H1 (cell line): Measurements from ENCODE around the gene ARF3. TPM values are rescaled to one million over a fixed set of nuclear protein-coding genes. Genes with fewer than 3 reads are reported as not detected.

ENCODE experiments used
- CTCF ChIA-PET: fragments of 300-600 bp; sonication (Branson Sonifier 250); formaldehyde crosslinking; loops from one replicate; lab custom pipeline; 2021; ENCODE audit not compliant: partially characterized antibody; lab: Charles Lee
- POLR2A ChIA-PET: fragments of 300-600 bp; sonication (Branson Sonifier 250); formaldehyde crosslinking; loops from one replicate; lab custom pipeline; 2021; ENCODE audit warnings: inconsistent platforms; ENCODE audit not compliant: partially characterized antibody; lab: Charles Lee
- DNase-seq, 2 experiments: peaks; one replicate each; pipeline versions ENCODE4 v3.0.0 to v3.0.0-alpha.2; 2010 to 2022; ENCODE audit warnings: low spot score in 2 of 2, low read depth in 1 of 2, mixed read lengths in 1 of 2
- FAIRE-seq: peaks from 2 replicates; lab custom pipeline; 2011; peaks lifted over from hg19 to GRCh38; lab: Jason Lieb, UNC
- H2AFZ ChIP-seq: 2 replicates; pipeline ENCODE4 v1.8.1; 2012; ENCODE audit warnings: low read length, inconsistent platforms
- H2AK5ac ChIP-seq: 2 replicates; pipeline ENCODE4 v1.6.1; 2013; ENCODE audit warnings: low read depth, low read length
- H2BK120ac ChIP-seq: replicated peaks from 2 replicates; pipeline ENCODE3; 2013; ENCODE audit warnings: low read depth, low read length, inconsistent platforms
- H2BK12ac ChIP-seq: 2 replicates; pipeline ENCODE4 v1.6.1; 2013; ENCODE audit warnings: low read depth, low read length
- H2BK15ac ChIP-seq: 2 replicates; pipeline ENCODE4 v1.6.1; 2013; ENCODE audit warnings: low read length
- H2BK20ac ChIP-seq: 2 replicates; pipeline ENCODE4 v1.6.1; 2013; ENCODE audit warnings: low read length
- H2BK5ac ChIP-seq: 2 replicates; pipeline ENCODE4 v1.6.1; 2013; ENCODE audit warnings: low read depth, low read length
- H3K14ac ChIP-seq: 2 replicates; pipeline ENCODE4 v1.6.1; 2013; ENCODE audit warnings: inconsistent platforms; ENCODE audit not compliant: insufficient read length
- H3K18ac ChIP-seq: 2 replicates; pipeline ENCODE4 v1.6.1; 2013; ENCODE audit warnings: low read length; ENCODE audit errors: extremely low read depth
- H3K23ac ChIP-seq: 2 replicates; pipeline ENCODE4 v1.6.1; 2013; ENCODE audit warnings: inconsistent platforms; ENCODE audit not compliant: insufficient read length
- H3K23me2 ChIP-seq: 2 replicates; pipeline ENCODE4 v1.6.1; 2013; ENCODE audit warnings: low read depth, low read length
- H3K27ac ChIP-seq: 2 replicates; pipeline ENCODE4 v1.6.1; 2011; ENCODE audit warnings: low read depth, low read length, inconsistent platforms
- H3K27me3 ChIP-seq, 4 experiments: replicated peaks in 1 of 4; 1 replicate in 1 of 4; 2 replicates in 3 of 4; pipeline versions ENCODE4 v1.6.1 to v1.8.1; 2011 to 2013; ENCODE audit warnings: low read length in 3 of 4, mild to moderate bottlenecking in 3 of 4, inconsistent platforms in 2 of 4, mixed read lengths in 2 of 4, moderate library complexity in 1 of 4; ENCODE audit not compliant: control insufficient read depth in 3 of 4, insufficient read depth in 3 of 4; ENCODE audit errors: extremely low read depth in 1 of 4
- H3K36me3 ChIP-seq, 4 experiments: 2 replicates each; pipeline versions ENCODE4 v1.6.1 to v1.8.1; 2011 to 2013; ENCODE audit warnings: mild to moderate bottlenecking in 4 of 4, low read length in 3 of 4, moderate library complexity in 2 of 4, control low read depth in 1 of 4, inconsistent platforms in 1 of 4; ENCODE audit not compliant: insufficient read depth in 4 of 4, control insufficient read depth in 2 of 4
- H3K4ac ChIP-seq: replicated peaks from 2 replicates; pipeline ENCODE3; 2013; ENCODE audit warnings: low read length, low read depth, mixed read lengths, inconsistent platforms; ENCODE audit not compliant: insufficient read length
- H3K4me1 ChIP-seq, 4 experiments: replicated peaks in 1 of 4; 1 replicate in 1 of 4; 2 replicates in 3 of 4; pipeline versions ENCODE4 v1.6.1 to v1.8.1; 2011 to 2013; ENCODE audit warnings: low read length in 3 of 4, inconsistent platforms in 2 of 4, mixed read lengths in 1 of 4; ENCODE audit not compliant: insufficient read depth in 4 of 4, control insufficient read depth in 3 of 4
- H3K4me2 ChIP-seq, 2 experiments: 2 replicates each; pipeline versions ENCODE4 v1.6.1 to v1.8.1; 2011 to 2013; ENCODE audit warnings: low read depth in 2 of 2, low read length in 2 of 2, control low read depth in 1 of 2, inconsistent platforms in 1 of 2, mild to moderate bottlenecking in 1 of 2; ENCODE audit not compliant: insufficient read depth in 1 of 2
- H3K4me3 ChIP-seq, 4 experiments: fragments of 200-600, 300-600 bp in 1 of 4; sonication (generic), shearing (Covaris generic), sonication (Bioruptor Twin) in 1 of 4; 2 replicates each; pipeline versions ENCODE4 v1.5.1 to v1.8.1; 2011 to 2016; ENCODE audit warnings: low read length in 4 of 4, low read depth in 3 of 4, control low read depth in 2 of 4, inconsistent platforms in 2 of 4, mild to moderate bottlenecking in 2 of 4, mixed read lengths in 1 of 4, moderate library complexity in 1 of 4; ENCODE audit not compliant: insufficient read depth in 2 of 4; ENCODE audit errors: extremely low read depth in 1 of 4
- H3K56ac ChIP-seq: replicated peaks from 2 replicates; pipeline ENCODE3; 2013; ENCODE audit warnings: low read depth, mild to moderate bottlenecking, mixed read lengths, low read length, inconsistent platforms; ENCODE audit not compliant: insufficient read length
- H3K79me1 ChIP-seq: 2 replicates; pipeline ENCODE4 v1.6.1; 2013; ENCODE audit warnings: low read depth, low read length, control low read depth
- H3K79me2 ChIP-seq, 2 experiments: 2 replicates each; pipeline versions ENCODE4 v1.6.1 to v1.8.1; 2012 to 2013; ENCODE audit warnings: low read length in 2 of 2, mild to moderate bottlenecking in 2 of 2, inconsistent platforms in 1 of 2; ENCODE audit not compliant: insufficient read depth in 2 of 2, control insufficient read depth in 1 of 2
- H3K9ac ChIP-seq, 4 experiments: replicated peaks in 1 of 4; 1 replicate in 1 of 4; 2 replicates in 3 of 4; pipeline versions ENCODE4 v1.6.1 to v1.8.1; 2011 to 2013; ENCODE audit warnings: low read depth in 3 of 4, low read length in 3 of 4, control low read depth in 2 of 4, mild to moderate bottlenecking in 2 of 4, moderate library complexity in 2 of 4, inconsistent platforms in 1 of 4; ENCODE audit errors: extremely low read depth in 1 of 4
- H3K9me3 ChIP-seq, 2 experiments: 2 replicates each; pipeline versions ENCODE4 v1.6.1 to v1.8.1; 2012 to 2013; ENCODE audit warnings: mild to moderate bottlenecking in 2 of 2, moderate library complexity in 2 of 2, control low read depth in 1 of 2, inconsistent platforms in 1 of 2, low read depth in 1 of 2, low read length in 1 of 2, mixed read lengths in 1 of 2; ENCODE audit not compliant: insufficient read depth in 2 of 2
- H4K20me1 ChIP-seq, 2 experiments: replicated peaks in 1 of 2; 2 replicates each; pipeline versions ENCODE3 to v1.8.1; 2011 to 2013; ENCODE audit warnings: inconsistent platforms in 2 of 2, low read length in 2 of 2, mild to moderate bottlenecking in 1 of 2; ENCODE audit not compliant: insufficient read depth in 2 of 2, control insufficient read depth in 1 of 2
- H4K5ac ChIP-seq: 2 replicates; pipeline ENCODE4 v1.6.1; 2013; ENCODE audit warnings: low read length, low read depth, mixed read lengths, inconsistent platforms; ENCODE audit not compliant: insufficient read length
- H4K8ac ChIP-seq: 2 replicates; pipeline ENCODE4 v1.8.0; 2013; ENCODE audit warnings: mild to moderate bottlenecking, moderate library complexity, low read length, inconsistent platforms; ENCODE audit not compliant: insufficient read depth; ENCODE audit errors: extremely low read depth
- H4K91ac ChIP-seq: replicated peaks from 2 replicates; pipeline ENCODE3; 2013; ENCODE audit warnings: low read length, mixed read lengths, inconsistent platforms; ENCODE audit not compliant: insufficient read length
- ASH2L ChIP-seq: fragments of 200-600, 300-600 bp; sonication (generic); IDR thresholded peaks from one replicate; pipeline ENCODE4 v1.7.1; 2017; ENCODE audit warnings: low read length
- BACH1 ChIP-seq: IDR thresholded peaks from 2 replicates; pipeline ENCODE4 v1.6.1; 2012; ENCODE audit warnings: low read length, improper control_type of control experiment
- EGR1 ChIP-seq: IDR thresholded peaks from 2 replicates; pipeline ENCODE4 v1.6.1; 2011; ENCODE audit warnings: low read depth, low read length, borderline replicate concordance
- EP300 ChIP-seq, 2 experiments: IDR thresholded peaks; 1 replicate in 1 of 2; 2 replicates in 1 of 2; pipeline ENCODE4 v1.6.1; 2011 to 2012; ENCODE audit warnings: low read depth in 2 of 2, low read length in 2 of 2, mild to moderate bottlenecking in 2 of 2, borderline replicate concordance in 1 of 2, inconsistent platforms in 1 of 2, moderate library complexity in 1 of 2
- EZH2 ChIP-seq: fragments of 200-600 bp; sonication (generic); IDR thresholded peaks from 2 replicates; pipeline ENCODE4 v1.7.1; 2012; ENCODE audit warnings: low read depth, mild to moderate bottlenecking, moderate library complexity, low read length, inconsistent platforms; ENCODE audit not compliant: severe bottlenecking
- MAX ChIP-seq: IDR thresholded peaks from 2 replicates; pipeline ENCODE4 v1.6.1; 2012; ENCODE audit warnings: inconsistent platforms
- RXRA ChIP-seq: IDR thresholded peaks from 2 replicates; pipeline ENCODE4 v1.6.1; 2011; ENCODE audit warnings: low read depth, mild to moderate bottlenecking, low read length, moderate library complexity; ENCODE audit not compliant: insufficient read depth
- SP1 ChIP-seq: IDR thresholded peaks from 2 replicates; pipeline ENCODE4 v1.6.1; 2011; ENCODE audit warnings: low read depth, low read length
- SUZ12 ChIP-seq: fragments of 200-600 bp; sonication (generic); IDR thresholded peaks from 2 replicates; pipeline ENCODE4 v1.6.1; 2012; ENCODE audit warnings: mild to moderate bottlenecking, inconsistent platforms, low read length, moderate library complexity, mixed read lengths
- polyA plus RNA-seq, 7 experiments: library from polyadenylated mRNA; depleted of rRNA in 3 of 7; stranded (reverse) in 5 of 7; unstranded in 2 of 7; fragments of >200 nt in 5 of 7; fragments of 200-250 nt in 2 of 7; gene quantifications; 1 replicate in 5 of 7; 2 replicates in 1 of 7; 4 replicates in 1 of 7; pipeline versions ENCODE4 v1.2.1 to v1.2.3, GENCODE V29; 2011 to 2013; ENCODE audit warnings: missing spikeins in 2 of 7, mixed read lengths in 2 of 7
- total RNA-seq: library from RNA; stranded (reverse); fragmentation: NEBNext Ultra II Directional; extraction: Animal tissue kit (Norgen Biotek cat#: 25700); gene quantifications from 2 replicates; pipeline ENCODE4 v1.2.1, GENCODE V29; 2021
- TF ChIP-seq, protein P1 (sequence below), 3 experiments: IDR thresholded peaks; 1 replicate in 2 of 3; 2 replicates in 1 of 3; pipeline versions ENCODE4 v1.5.1 to v1.6.1; 2011; ENCODE audit warnings: low read length in 3 of 3, mild to moderate bottlenecking in 3 of 3, inconsistent platforms in 2 of 3, low read depth in 1 of 3, moderate library complexity in 1 of 3; ENCODE audit not compliant: insufficient read depth in 1 of 3; ENCODE audit errors: control extremely low read depth in 1 of 3

The ARF3 gene
- total and polyA plus RNA-seq, 2 of the 8 experiments (the other 6 are each of a cell fraction or from before 2014, with no cell fraction given): 231 to 250 TPM

- H4K20me1 ChIP-seq: no peaks in the 10 kb centered on the region
- no peak overlapping the region for H3K9ac ChIP-seq
- no peaks in the 10 kb centered on the region for H3K36me3 ChIP-seq
- no peak overlapping the region for H2AK5ac ChIP-seq
- H2AFZ ChIP-seq: no peak overlapping the region
- H3K56ac ChIP-seq: no peak overlapping the region
- FAIRE-seq (peak; percentile 97), DNase-seq (peak in 1 of 2 experiments; percentile 36)
- H3K79me1 ChIP-seq: no peaks in the 10 kb centered on the region
- H3K27me3 ChIP-seq: peaks cover 10 to 36% (median 34%) of the 10 kb centered on the region in 4 experiments
- H2BK15ac ChIP-seq: no peak overlapping the region
- peak overlapping the region; percentile 34 to 47; a peak in 3 of 4 replicates for H3K4me2 ChIP-seq
- H3K4me1 ChIP-seq: peaks cover 23 to 36% (median 34%) of the 10 kb centered on the region in 4 experiments
- no peaks in the 10 kb centered on the region for H3K9me3 ChIP-seq
- H3K14ac ChIP-seq: no peak overlapping the region
- no peak overlapping the region for H3K4ac ChIP-seq
- no peak overlapping the region; the same call in 1 of the 2 replicates for H3K18ac ChIP-seq
- H3K23me2 ChIP-seq: peaks cover 3% of the 10 kb centered on the region
- H3K23ac ChIP-seq: no peak overlapping the region
- H3K79me2 ChIP-seq: no peaks in the 10 kb centered on the region
- no peak overlapping the region for H2BK120ac ChIP-seq
- H2BK5ac ChIP-seq: no peak overlapping the region
- H4K5ac ChIP-seq: no peak overlapping the region
- H3K4me3 ChIP-seq: peak overlapping the region in 1 of 4 experiments; percentile 38; a peak in 3 of 8 replicates
- CTCF ChIA-PET: interaction anchor here (0.6 to 40.8 kb wide), 8 partner anchors 8 to 150 kb away, joined by 3 to 1336 read pairs (median 8); partner anchors contain the start of genes ARF3, DDN and WNT1
- no peak overlapping the region for H4K8ac ChIP-seq
- no peak overlapping the region for H4K91ac ChIP-seq
- H2BK20ac ChIP-seq: peak overlapping the region; percentile 82; the same call in 1 of the 2 replicates
- POLR2A ChIA-PET: interaction anchor here (1.1 to 6.9 kb wide), 4 partner anchors 8 to 99 kb away, joined by 3 to 65 read pairs (median 4); partner anchors contain the start of genes ARF3 and RND1
- H2BK12ac ChIP-seq: no peak overlapping the region
- peak overlapping the region; percentile 55; the same call in 1 of the 2 replicates for H3K27ac ChIP-seq
- TF ChIP-seq, protein P1, sequence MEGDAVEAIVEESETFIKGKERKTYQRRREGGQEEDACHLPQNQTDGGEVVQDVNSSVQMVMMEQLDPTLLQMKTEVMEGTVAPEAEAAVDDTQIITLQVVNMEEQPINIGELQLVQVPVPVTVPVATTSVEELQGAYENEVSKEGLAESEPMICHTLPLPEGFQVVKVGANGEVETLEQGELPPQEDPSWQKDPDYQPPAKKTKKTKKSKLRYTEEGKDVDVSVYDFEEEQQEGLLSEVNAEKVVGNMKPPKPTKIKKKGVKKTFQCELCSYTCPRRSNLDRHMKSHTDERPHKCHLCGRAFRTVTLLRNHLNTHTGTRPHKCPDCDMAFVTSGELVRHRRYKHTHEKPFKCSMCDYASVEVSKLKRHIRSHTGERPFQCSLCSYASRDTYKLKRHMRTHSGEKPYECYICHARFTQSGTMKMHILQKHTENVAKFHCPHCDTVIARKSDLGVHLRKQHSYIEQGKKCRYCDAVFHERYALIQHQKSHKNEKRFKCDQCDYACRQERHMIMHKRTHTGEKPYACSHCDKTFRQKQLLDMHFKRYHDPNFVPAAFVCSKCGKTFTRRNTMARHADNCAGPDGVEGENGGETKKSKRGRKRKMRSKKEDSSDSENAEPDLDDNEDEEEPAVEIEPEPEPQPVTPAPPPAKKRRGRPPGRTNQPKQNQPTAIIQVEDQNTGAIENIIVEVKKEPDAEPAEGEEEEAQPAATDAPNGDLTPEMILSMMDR (IDR thresholded peaks at IDR 0.05; ENCODE audit: control extremely low read depth in 1 of 3, insufficient read depth in 1 of 3, low read depth in 1 of 3, low read length in 3 of 3): peak in 2 of 3 experiments; percentile 55 to 62; a peak in 3 of 4 replicates
- TF ChIP-seq BACH1 (no peak), EP300 (IDR thresholded peaks at IDR 0.05; ENCODE audit: borderline replicate concordance in 1 of 2, low read depth in 2 of 2, low read length in 2 of 2) (peak in 1 of 2 experiments; percentile 70; a peak in 1 of 3 replicates), SP1 (peak; percentile 11; the same call in 1 of the 2 replicates), SUZ12 (no peak), MAX (no peak), ASH2L (peak; percentile 54), EGR1 (peak; percentile 36; the same call in 1 of the 2 replicates), EZH2 (peak; percentile 52), RXRA (no peak)
These were observed 8.1 kb upstream of the ARF3 start for GRCh38 chr12:48965298-48965838.
